GM23248 (cell line): Measurements from ENCODE around the gene RPL27A.

Source experiments
- EZH2 ChIP-seq: fragments of 200-600 bp; sonication (generic); IDR thresholded peaks from 2 replicates; pipeline ENCODE4 v1.6.1; 2018; ENCODE audit warnings: antibody characterized with exemption, mild to moderate bottlenecking; ENCODE audit not compliant: insufficient read depth, poor library complexity, severe bottlenecking
- EZH2phosphoT487 ChIP-seq: fragments of 200-600 bp; sonication (generic); IDR thresholded peaks from 2 replicates; pipeline ENCODE4 v1.6.1; 2018; ENCODE audit warnings: antibody characterized with exemption, moderate library complexity, mild to moderate bottlenecking, low read depth; ENCODE audit not compliant: insufficient read depth

DNA sequence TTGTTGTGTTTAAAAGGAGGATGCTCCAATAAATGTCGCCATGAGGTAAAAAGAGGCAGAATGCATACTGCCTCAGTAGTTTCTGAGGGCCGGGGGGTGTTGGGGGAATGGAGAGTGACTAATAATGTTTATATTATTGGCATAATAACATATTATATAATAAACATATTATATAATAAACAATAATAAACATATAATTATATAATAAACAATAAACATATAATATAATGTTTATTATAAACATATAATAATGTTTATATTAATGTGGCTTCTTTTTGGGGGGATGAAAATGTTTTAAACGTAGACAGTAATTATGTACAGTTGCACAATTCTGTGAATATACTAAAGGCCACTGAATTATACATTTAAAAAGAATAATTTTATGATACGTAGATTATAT lies 35.7 kb upstream of the RPL27A start:
- TF ChIP-seq EZH2 (no peak), EZH2phosphoT487 (no peak)
